Heart left ventricle (tissue), 16 donors: ENCODE data around the gene RNU7-1. TPM values are rescaled to one million over a fixed set of nuclear protein-coding genes. Genes with fewer than 3 reads are reported as not detected.

Source experiments
- ATAC-seq, 4 donors: fragments of 200-7000 bp; cut with Tn5 transposase; one replicate each; pipeline ENCODE4 v1.9.1; 2020 to 2022; ENCODE audit warnings: moderate library complexity in 4 of 4, mild to moderate bottlenecking in 3 of 4, moderate number of reproducible peaks in 1 of 4
- DNase-seq, 5 donors: peaks; one replicate each; pipeline ENCODE4 v3.0.0-alpha.2; 2020
- H3K27ac ChIP-seq, 12 donors: fragments of 200-600 bp; sonication (generic) in 4 of 12; one replicate each; pipeline versions ENCODE4 v1.5.0 to v1.8.0; 2016 to 2022; ENCODE audit warnings: mild to moderate bottlenecking in 2 of 12
- H3K27me3 ChIP-seq, 9 donors: fragments of 200-600 bp; sonication (generic) in 2 of 9; one replicate each; pipeline versions ENCODE4 v1.5.1 to v1.8.0; 2016 to 2022; ENCODE audit warnings: mild to moderate bottlenecking in 3 of 9
- H3K36me3 ChIP-seq, 9 donors: fragments of 200-600 bp; sonication (generic) in 2 of 9; one replicate each; pipeline versions ENCODE4 v1.5.0 to v1.8.0; 2018 to 2022; ENCODE audit warnings: mild to moderate bottlenecking in 2 of 9
- H3K4me1 ChIP-seq, 12 donors: fragments of 200-600 bp; sonication (generic) in 4 of 12; one replicate each; pipeline versions ENCODE4 v1.5.0 to v1.8.0; 2016 to 2022; ENCODE audit warnings: mild to moderate bottlenecking in 3 of 12
- H3K4me3 ChIP-seq, 12 donors: fragments of 200-600 bp; sonication (generic) in 4 of 12; one replicate each; pipeline versions ENCODE4 v1.5.0 to v1.8.0; 2017 to 2022; ENCODE audit warnings: mild to moderate bottlenecking in 9 of 12, moderate library complexity in 4 of 12
- H3K9me3 ChIP-seq, 12 donors: fragments of 200-600 bp; sonication (generic) in 4 of 12; one replicate each; pipeline versions ENCODE4 v1.5.0 to v1.8.0; 2016 to 2022; ENCODE audit warnings: mild to moderate bottlenecking in 1 of 12
- CTCF ChIP-seq, 12 donors: fragments of 200-600 bp; sonication (generic) in 4 of 12; IDR thresholded peaks; one replicate each; pipeline versions ENCODE4 v1.5.0 to v1.8.0; 2018 to 2022; ENCODE audit warnings: antibody characterized with exemption in 12 of 12, mild to moderate bottlenecking in 5 of 12
- POLR2A ChIP-seq, 2 donors: fragments of 450-650 bp; IDR thresholded peaks; one replicate each; pipeline ENCODE4 v1.6.1; 2017; ENCODE audit warnings: antibody characterized with exemption in 2 of 2, mild to moderate bottlenecking in 2 of 2, moderate library complexity in 2 of 2
- WGBS, 4 donors: extraction: QIAGEN DNeasy Blood & Tissue Kit in 2 of 4; methylation state at CpG; one replicate each; pipeline versions ENCODE4 v1.1.5 to v1.1.7; 2013 to 2018; 5-methylcytosine and 5-hydroxymethylcytosine counted together
- intact Hi-C, 10 donors: fragments of 100-400 bp; cut with DNase I; formaldehyde crosslinking; loops; one replicate each; pipeline versions ENCODE4 v1.11.1 to v1.14.2; 2022
- polyA plus RNA-seq, 2 donors: library from polyadenylated mRNA; stranded (reverse); fragments of 200-250 nt; gene quantifications; one replicate each; pipeline ENCODE4 v1.2.3, GENCODE V29; 2013
- total RNA-seq, 9 donors: library from RNA; depleted of rRNA in 2 of 9; stranded (reverse); fragments of >200 nt in 2 of 9; fragmentation: NEBNext Ultra II Directional in 3 of 9; extraction: Animal tissue kit (Norgen Biotek cat#: 25700) in 3 of 9; gene quantifications; one replicate each; pipeline versions ENCODE4 v1.1.0 to v1.2.4, GENCODE V29; 2016 to 2023
- donor health status: ischemic (EF 13 %, LVEDD 7.1; RV severe dilation, severe dysfunction).
- donor health status: healthy with polysubstance abuse.
- donor health status: DM: no; HTN: yes; CAD: no.
- donor health status: DM: no; HTN: no; CAD: no.
- donor health status: ischemic (EF 25% LVEDD 6.9; RV normal size, moderate dysfunction).
- donor health status: ischemic (EF 25% LVEDD 5.7; RV mildly dilated, moderate dysfunction).
- donor health status: healthy.
- donor health status: DM: yes; HTN: yes; CAD: no.
- donor health status: ischemic (EF 35%, LVEDD 5.7; RV mildly dilated, moderate dysfunction).
- donor health status: nonischemic (EF 11% LVEDD 7.7; RV severe dilation, severe dysfunction).
- donor health status: DM: yes; HTN: yes; CAD: no.
- donor health status: PGD.
- donor health status: ischemic (EF 29% LVEDD 5.4; RV normal size, mild dysfunction).
- donor health status: nonischemic (EF 23%, LVEDD 6.1; RV moderate dilation, normal function).

RNU7-1 gene
- total and polyA plus RNA-seq, 11 donors, result not detected

DNA sequence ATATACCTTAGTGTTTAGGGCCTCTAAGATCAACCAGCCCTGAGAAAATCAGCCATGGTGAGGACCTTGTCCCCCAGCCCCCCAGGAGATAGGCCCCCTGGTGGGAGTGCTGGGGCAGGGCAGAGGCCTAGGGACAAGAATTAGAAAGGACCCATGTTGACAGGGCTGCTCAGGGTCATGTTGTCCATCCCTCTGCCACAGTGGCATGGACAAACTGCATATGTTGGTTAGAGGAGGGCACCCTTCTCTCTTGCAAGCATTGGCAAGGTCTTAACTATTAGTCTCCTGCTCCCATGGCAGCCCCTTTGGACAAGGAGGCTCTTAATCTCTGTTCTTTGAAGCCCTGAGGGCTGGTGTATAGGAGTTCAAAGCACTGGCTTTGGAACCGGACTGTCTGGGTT, 6.8 kb downstream of the RNU7-1 start:
- H3K9me3 ChIP-seq, result no peaks in the 10 kb centered on the region
- intact Hi-C loops, result no loop called here
- peak overlapping the region in 2 of 12 donors; percentile 82 to 97 for H3K27ac ChIP-seq
- peaks cover 0 to 18% (median 9%) of the 10 kb centered on the region in 9 donors for H3K36me3 ChIP-seq
- H3K4me3 ChIP-seq, result peak overlapping the region in 1 of 12 donors; percentile 66
- no peak for TF ChIP-seq CTCF (IDR thresholded peaks at IDR 0.05)
- TF ChIP-seq POLR2A (IDR thresholded peaks at IDR 0.05), result no peak
- peaks cover 0 to 78% (median 25%) of the 10 kb centered on the region in 12 donors for H3K4me1 ChIP-seq
- H3K27me3 ChIP-seq, result no peaks in the 10 kb centered on the region
- ATAC-seq (no peak), DNase-seq (peak in 1 of 5 donors; percentile 9)
- 67 to 92% (median 82%) methylated on average over 1 of the region's 1 CpG for WGBS, 4 donors

DNA sequence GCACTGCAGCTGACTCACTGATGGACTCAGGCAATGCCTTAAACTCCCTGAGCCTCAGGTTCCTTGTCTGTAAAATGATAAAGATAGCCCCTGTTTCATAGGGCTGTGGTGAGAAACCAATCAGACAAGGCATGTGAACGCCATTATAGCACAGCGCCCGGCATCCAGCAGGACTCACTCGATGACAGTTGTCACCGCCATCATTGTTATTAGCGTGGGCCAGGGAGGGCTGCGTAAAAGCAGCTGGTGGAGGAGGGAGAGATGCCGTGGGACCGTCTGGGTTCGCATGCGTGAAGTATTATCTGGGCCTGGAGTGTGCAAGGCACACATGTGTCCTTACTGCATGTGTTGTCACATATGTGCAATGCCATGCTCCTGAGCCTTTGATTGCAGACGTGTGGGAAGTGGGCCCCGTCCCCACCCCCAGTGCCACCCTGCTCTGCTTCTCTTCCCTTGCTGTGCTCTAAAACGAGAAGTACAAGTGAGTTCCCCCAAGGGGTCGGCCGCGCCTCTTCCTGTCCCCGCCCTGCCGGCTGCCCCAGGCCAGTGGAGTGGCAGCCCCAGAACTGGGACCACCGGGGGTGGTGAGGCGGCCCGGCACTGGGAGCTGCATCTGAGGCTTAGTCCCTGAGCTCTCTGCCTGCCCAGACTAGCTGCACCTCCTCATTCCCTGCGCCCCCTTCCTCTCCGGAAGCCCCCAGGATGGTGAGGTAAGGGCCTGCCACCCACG, 7.4 kb downstream of the RNU7-1 start, which contains the start of gene PTPN6:
PTPN6 (plus strand) TSS at position 546 of the 730 bp plus-strand sequence; CDS start at position 703, 157 bp downstream.
- Histone ChIP-seq H3K9me3 (no peaks in the 10 kb centered on the region), H3K4me1 (peaks cover 0 to 78% (median 19%) of the 10 kb centered on the region in 12 donors), H3K27me3 (no peaks in the 10 kb centered on the region), H3K36me3 (peaks cover 0 to 12% (median 9%) of the 10 kb centered on the region in 9 donors), H3K27ac (peak within 1 kb of the TSS in 11 of 12 donors; percentile 8 to 97 (median 48)), H3K4me3 (peak within 1 kb of the TSS in 10 of 12 donors; percentile 12 to 66 (median 43))
- ATAC-seq, result peak in 3 of 4 donors; percentile 33 to 56 (median 38)
- TF ChIP-seq POLR2A (IDR thresholded peaks at IDR 0.05), result no peak
- peak in 4 of 5 donors; percentile 69 to 90 (median 74) for DNase-seq
- 71 to 81% (median 79%) methylated on average over 24 to 25 of the region's 25 CpGs for WGBS, 4 donors
- intact Hi-C loops, result no loop called here

DNA sequence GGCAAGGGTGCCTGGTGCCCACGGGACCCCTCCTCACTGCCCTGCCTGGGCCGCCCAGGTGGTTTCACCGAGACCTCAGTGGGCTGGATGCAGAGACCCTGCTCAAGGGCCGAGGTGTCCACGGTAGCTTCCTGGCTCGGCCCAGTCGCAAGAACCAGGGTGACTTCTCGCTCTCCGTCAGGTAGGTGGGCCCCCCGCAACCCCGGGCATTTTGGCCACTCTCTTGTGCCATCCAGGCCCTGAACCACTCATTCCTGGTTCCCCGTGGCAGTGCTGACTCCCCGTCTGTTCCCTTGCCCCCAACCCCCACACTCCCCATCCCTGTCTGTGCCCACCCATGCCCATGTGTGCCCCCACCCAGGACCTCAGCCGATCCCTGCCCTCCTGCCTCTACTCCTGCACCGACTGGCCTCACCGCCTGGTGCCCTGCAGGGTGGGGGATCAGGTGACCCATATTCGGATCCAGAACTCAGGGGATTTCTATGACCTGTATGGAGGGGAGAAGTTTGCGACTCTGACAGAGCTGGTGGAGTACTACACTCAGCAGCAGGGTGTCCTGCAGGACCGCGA, 8.0 kb downstream of the RNU7-1 start:
- Histone ChIP-seq H3K27me3 (no peaks in the 10 kb centered on the region), H3K4me3 (peak overlapping the region in 10 of 12 donors; percentile 12 to 66 (median 43)), H3K9me3 (no peaks in the 10 kb centered on the region), H3K36me3 (peaks cover 0 to 19% (median 2%) of the 10 kb centered on the region in 9 donors), H3K27ac (peak overlapping the region in 11 of 12 donors; percentile 8 to 97 (median 48)), H3K4me1 (peaks cover 0 to 78% (median 14%) of the 10 kb centered on the region in 12 donors)
- ATAC-seq, result no peak
- 82 to 92% (median 88%) methylated on average over 16 to 20 of the region's 20 CpGs for WGBS, 4 donors
- DNase-seq, result peak in 1 of 5 donors; percentile 7
- TF ChIP-seq POLR2A (IDR thresholded peaks at IDR 0.05) (no peak), CTCF (IDR thresholded peaks at IDR 0.05) (no peak)
- intact Hi-C loops, result no loop called here

GRCh38 chr12:6952121-6952862, 8.7 kb downstream of the RNU7-1 start:
- H3K27ac ChIP-seq, result peak overlapping the region in 8 of 12 donors; percentile 8 to 97 (median 70)
- ATAC-seq, result no peak
- peak overlapping the region in 10 of 12 donors; percentile 11 to 66 (median 43) for H3K4me3 ChIP-seq
- H3K9me3 ChIP-seq, result no peaks in the 10 kb centered on the region
- DNase-seq, result peak in 2 of 5 donors; percentile 24 to 25
- H3K27me3 ChIP-seq, result no peaks in the 10 kb centered on the region
- peaks cover 0 to 78% (median 12%) of the 10 kb centered on the region in 12 donors for H3K4me1 ChIP-seq
- WGBS, 4 donors, result 63 to 70% (median 65%) methylated on average over 15 to 22 of the region's 22 CpGs
- peaks cover 0 to 25% (median 0%) of the 10 kb centered on the region in 9 donors for H3K36me3 ChIP-seq
- intact Hi-C loops, result no loop called here
- TF ChIP-seq POLR2A (IDR thresholded peaks at IDR 0.05), result no peak
- no peak for TF ChIP-seq CTCF (IDR thresholded peaks at IDR 0.05)
